A549 (cell line): Measurements from ENCODE around the gene FGFR1OP2.

Source experiments
- ATOH8 ChIP-seq: fragments of 250-450 bp; sonication (Bioruptor Pico); IDR thresholded peaks from 2 replicates; pipeline ENCODE4 v1.5.0; 2020; ENCODE audit warnings: low read depth, mild to moderate bottlenecking, moderate library complexity
- BHLHE40 ChIP-seq: IDR thresholded peaks from 2 replicates; pipeline ENCODE4 v1.6.1; 2012; ENCODE audit warnings: low read depth, low read length, inconsistent platforms
- CTCF ChIP-seq: fragments of >200 bp; sonication (Bioruptor Twin); formaldehyde crosslinking; IDR thresholded peaks from 3 replicates; pipeline ENCODE4 v1.5.1; 2016
- KDM1A ChIP-seq: fragments of 200-600 bp; sonication (generic); IDR thresholded peaks from 2 replicates; pipeline ENCODE4 v1.6.1; 2016; ENCODE audit warnings: low read depth, mild to moderate bottlenecking
- MAX ChIP-seq: IDR thresholded peaks from 2 replicates; pipeline ENCODE4 v1.6.1; 2012
- MYC ChIP-seq: IDR thresholded peaks from 2 replicates; pipeline ENCODE4 v1.6.1; 2012; ENCODE audit warnings: mild to moderate bottlenecking, inconsistent platforms, low read length, improper control_type of control experiment, borderline replicate concordance
- NFE2L2 ChIP-seq: fragments of 150-350 bp; conservative IDR thresholded peaks from 2 replicates; pipeline ENCODE4 v1.6.1; 2014; ENCODE audit warnings: low read length
- POLR2A ChIP-seq: IDR thresholded peaks from 2 replicates; pipeline ENCODE4 v1.6.1; 2012; ENCODE audit warnings: mild to moderate bottlenecking, low read length
- RAD21 ChIP-seq, 2 experiments: fragments of >200 bp in 1 of 2; sonication (Bioruptor Twin) in 1 of 2; formaldehyde crosslinking in 1 of 2; IDR thresholded peaks in 1 of 2; conservative IDR thresholded peaks in 1 of 2; 2 replicates in 1 of 2; 3 replicates in 1 of 2; pipeline ENCODE4 v1.6.1; 2012 to 2018; ENCODE audit warnings: inconsistent platforms in 1 of 2
- ZC3H11A ChIP-seq: fragments of 450-650 bp; IDR thresholded peaks from 2 replicates; pipeline ENCODE4 v1.6.1; 2014; ENCODE audit warnings: antibody characterized with exemption, mild to moderate bottlenecking

- no peak for TF ChIP-seq POLR2A
- TF ChIP-seq ZC3H11A = no peak
- no peak for TF ChIP-seq CTCF
- TF ChIP-seq NFE2L2 = no peak
- TF ChIP-seq MYC = no peak
- TF ChIP-seq RAD21 (conservative IDR thresholded peaks at IDR 0.05 in 1 of 2, IDR thresholded peaks at IDR 0.05 in 1 of 2) = no peak
- no peak for TF ChIP-seq KDM1A
- no peak for TF ChIP-seq BHLHE40
- TF ChIP-seq MAX = no peak
- no peak for TF ChIP-seq ATOH8 (CRISPR knock-in tag)
These were observed 10.0 kb downstream of the FGFR1OP2 start for GRCh38 chr12:26948309-26948708.
